A549 (cell line): Measurements from ENCODE around the gene ITGB7. TPM values are rescaled to one million over a fixed set of nuclear protein-coding genes. Genes with fewer than 3 reads are reported as not detected.

Source experiments
- ATAC-seq, 2 experiments: fragments of 200-7000 bp in 1 of 2; fragments of >200 bp in 1 of 2; cut with Nextera tagmentation in 1 of 2; cut with Tn5 transposase in 1 of 2; 3 replicates each; pipeline versions ENCODE4 v1.8.0 to v1.9.1; 2018 to 2020; ENCODE audit warnings: mild to moderate bottlenecking in 1 of 2, moderate library complexity in 1 of 2
- CTCF ChIA-PET: fragments of 300-600 bp; sonication (Branson Sonifier 250); formaldehyde crosslinking; extraction: SDS; loops from one replicate; lab custom pipeline; 2021; ENCODE audit warnings: antibody characterized with exemption, inconsistent platforms; lab: Yijun Ruan, JAX
- POLR2A ChIA-PET: fragments of 350-600 bp; formaldehyde crosslinking; extraction: SDS; loops from one replicate; lab custom pipeline; 2021; ENCODE audit warnings: antibody characterized with exemption, inconsistent platforms; lab: Yijun Ruan, JAX
- DNase-seq, 2 experiments: peaks; one replicate each; pipeline versions ENCODE4 v3.0.0 to v3.0.0-alpha.2; 2011 to 2016; ENCODE audit warnings: low read depth in 1 of 2, low spot score in 1 of 2
- FAIRE-seq: peaks from 2 replicates; lab custom pipeline; 2011; peaks lifted over from hg19 to GRCh38; lab: Jason Lieb, UNC
- H3K27ac ChIP-seq, 2 experiments: fragments of >200 bp; sonication (Bioruptor Twin); formaldehyde crosslinking; 3 replicates each; pipeline ENCODE4 v1.5.1; 2016 to 2017
- H3K4me1 ChIP-seq: fragments of >200 bp; sonication (Bioruptor Twin); formaldehyde crosslinking; 3 replicates; pipeline ENCODE4 v1.6.1; 2016
- H3K4me2 ChIP-seq: fragments of >200 bp; sonication (Bioruptor Twin); formaldehyde crosslinking; 3 replicates; pipeline ENCODE4 v1.6.1; 2016
- H3K4me3 ChIP-seq: fragments of >200 bp; sonication (Bioruptor Twin); formaldehyde crosslinking; 3 replicates; pipeline ENCODE4 v1.5.1; 2016
- H3K9me3 ChIP-seq: fragments of >200 bp; sonication (Bioruptor Twin); formaldehyde crosslinking; 3 replicates; pipeline ENCODE4 v1.6.1; 2016
- ATOH8 ChIP-seq: fragments of 250-450 bp; sonication (Bioruptor Pico); IDR thresholded peaks from 2 replicates; pipeline ENCODE4 v1.5.0; 2020; ENCODE audit warnings: low read depth, mild to moderate bottlenecking, moderate library complexity
- CEBPB ChIP-seq, 2 experiments: fragments of >200 bp in 1 of 2; sonication (Bioruptor Twin) in 1 of 2; formaldehyde crosslinking in 1 of 2; IDR thresholded peaks; 2 replicates each; pipeline ENCODE4 v1.6.1; 2012 to 2016
- EHF ChIP-seq: fragments of 250-450 bp; sonication (Bioruptor Pico); IDR thresholded peaks from 2 replicates; pipeline ENCODE4 v1.5.0; 2020; ENCODE audit warnings: mild to moderate bottlenecking
- FOSL2 ChIP-seq, 2 experiments: fragments of 450-650 bp in 1 of 2; fragments of >200 bp in 1 of 2; sonication (Bioruptor Twin) in 1 of 2; formaldehyde crosslinking; IDR thresholded peaks; 2 replicates each; pipeline versions ENCODE4 v1.5.0 to v1.6.1; 2016 to 2020; ENCODE audit warnings: mild to moderate bottlenecking in 1 of 2, moderate library complexity in 1 of 2
- HMGXB4 ChIP-seq: fragments of 250-450 bp; sonication (Bioruptor Pico); IDR thresholded peaks from 2 replicates; pipeline ENCODE4 v1.5.0; 2021; ENCODE audit warnings: mild to moderate bottlenecking, moderate library complexity, borderline replicate concordance
- HOXB13 ChIP-seq: fragments of 250-450 bp; sonication (Bioruptor Pico); IDR thresholded peaks from 2 replicates; pipeline ENCODE4 v1.5.0; 2020; ENCODE audit warnings: low read depth, mild to moderate bottlenecking, moderate library complexity
- KDM1A ChIP-seq: fragments of 200-600 bp; sonication (generic); IDR thresholded peaks from 2 replicates; pipeline ENCODE4 v1.6.1; 2016; ENCODE audit warnings: low read depth, mild to moderate bottlenecking
- MAX ChIP-seq: IDR thresholded peaks from 2 replicates; pipeline ENCODE4 v1.6.1; 2012
- MAZ ChIP-seq: fragments of 150-350 bp; IDR thresholded peaks from 2 replicates; pipeline ENCODE4 v1.6.1; 2014; ENCODE audit warnings: antibody characterized with exemption, low read depth, low read length, borderline replicate concordance
- POLR2A ChIP-seq: IDR thresholded peaks from 2 replicates; pipeline ENCODE4 v1.6.1; 2012; ENCODE audit warnings: mild to moderate bottlenecking, low read length
- POLR2AphosphoS2 ChIP-seq: conservative IDR thresholded peaks from 2 replicates; pipeline ENCODE4 v1.6.1; 2012; ENCODE audit warnings: low read length, improper control_type of control experiment, inconsistent platforms
- RCOR1 ChIP-seq: fragments of 150-350 bp; IDR thresholded peaks from 2 replicates; pipeline ENCODE4 v1.6.1; 2014; ENCODE audit warnings: antibody characterized with exemption, low read length, low read depth
- ZSCAN20 ChIP-seq: fragments of 250-450 bp; sonication (Bioruptor Pico); IDR thresholded peaks from 2 replicates; pipeline ENCODE4 v1.8.0; 2022; ENCODE audit warnings: mild to moderate bottlenecking, moderate library complexity
- WGBS: methylation state at CpG from one replicate; pipeline ENCODE4 v1.1.6; 2017; ENCODE audit errors: missing lambda C conversion rate; 5-methylcytosine and 5-hydroxymethylcytosine counted together
- polyA plus RNA-seq, 4 experiments: library from polyadenylated mRNA; depleted of rRNA in 3 of 4; stranded (reverse); fragments of >200 nt; fragmentation: RNase III in 1 of 4; extraction: RNeasy Plus Mini Kit Qiagen cat#74134 plus additional on column Dnase treatment in 1 of 4; gene quantifications; 2 replicates in 3 of 4; 3 replicates in 1 of 4; pipeline ENCODE4 v1.2.3, GENCODE V29; 2011 to 2017
- TF ChIP-seq, protein P1 (sequence below): fragments of >200 bp; sonication (Bioruptor Twin); formaldehyde crosslinking; IDR thresholded peaks from 3 replicates; pipeline ENCODE4 v1.5.1; 2016
- TF ChIP-seq, protein P2 (sequence below): fragments of >200 bp; sonication (Bioruptor Twin); formaldehyde crosslinking; IDR thresholded peaks from 3 replicates; pipeline ENCODE4 v1.6.1; 2016
- TF ChIP-seq, protein P3 (sequence below): fragments of 450-650 bp; IDR thresholded peaks from 2 replicates; pipeline ENCODE4 v1.6.1; 2014; ENCODE audit warnings: antibody characterized with exemption

ITGB7 gene
- polyA plus RNA-seq, 2 of the 4 experiments (the other 2 are of a cell fraction), result 0.54 to 0.56 TPM

- TF ChIP-seq, protein P1, sequence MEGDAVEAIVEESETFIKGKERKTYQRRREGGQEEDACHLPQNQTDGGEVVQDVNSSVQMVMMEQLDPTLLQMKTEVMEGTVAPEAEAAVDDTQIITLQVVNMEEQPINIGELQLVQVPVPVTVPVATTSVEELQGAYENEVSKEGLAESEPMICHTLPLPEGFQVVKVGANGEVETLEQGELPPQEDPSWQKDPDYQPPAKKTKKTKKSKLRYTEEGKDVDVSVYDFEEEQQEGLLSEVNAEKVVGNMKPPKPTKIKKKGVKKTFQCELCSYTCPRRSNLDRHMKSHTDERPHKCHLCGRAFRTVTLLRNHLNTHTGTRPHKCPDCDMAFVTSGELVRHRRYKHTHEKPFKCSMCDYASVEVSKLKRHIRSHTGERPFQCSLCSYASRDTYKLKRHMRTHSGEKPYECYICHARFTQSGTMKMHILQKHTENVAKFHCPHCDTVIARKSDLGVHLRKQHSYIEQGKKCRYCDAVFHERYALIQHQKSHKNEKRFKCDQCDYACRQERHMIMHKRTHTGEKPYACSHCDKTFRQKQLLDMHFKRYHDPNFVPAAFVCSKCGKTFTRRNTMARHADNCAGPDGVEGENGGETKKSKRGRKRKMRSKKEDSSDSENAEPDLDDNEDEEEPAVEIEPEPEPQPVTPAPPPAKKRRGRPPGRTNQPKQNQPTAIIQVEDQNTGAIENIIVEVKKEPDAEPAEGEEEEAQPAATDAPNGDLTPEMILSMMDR, result no peak
- TF ChIP-seq HOXB13 (no peak), KDM1A (no peak), ZSCAN20 (CRISPR knock-in tag) (no peak), RCOR1 (no peak), ATOH8 (CRISPR knock-in tag) (no peak), FOSL2 (IDR thresholded peaks at IDR 0.05) (no peak), FOSL2 (CRISPR knock-in tag; IDR thresholded peaks at IDR 0.05) (no peak)
- TF ChIP-seq, protein P2, sequence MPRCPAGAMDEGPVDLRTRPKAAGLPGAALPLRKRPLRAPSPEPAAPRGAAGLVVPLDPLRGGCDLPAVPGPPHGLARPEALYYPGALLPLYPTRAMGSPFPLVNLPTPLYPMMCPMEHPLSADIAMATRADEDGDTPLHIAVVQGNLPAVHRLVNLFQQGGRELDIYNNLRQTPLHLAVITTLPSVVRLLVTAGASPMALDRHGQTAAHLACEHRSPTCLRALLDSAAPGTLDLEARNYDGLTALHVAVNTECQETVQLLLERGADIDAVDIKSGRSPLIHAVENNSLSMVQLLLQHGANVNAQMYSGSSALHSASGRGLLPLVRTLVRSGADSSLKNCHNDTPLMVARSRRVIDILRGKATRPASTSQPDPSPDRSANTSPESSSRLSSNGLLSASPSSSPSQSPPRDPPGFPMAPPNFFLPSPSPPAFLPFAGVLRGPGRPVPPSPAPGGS, result no peak
These were observed 11.7 kb upstream of the ITGB7 start (continued) for GRCh38 chr12:53218551-53219291.

GRCh38 chr12:53217931-53218307 is 10.9 kb upstream of the ITGB7 start:
- 63% methylated on average over 3 of the region's 3 CpGs for WGBS
- FAIRE-seq (no peak), DNase-seq (peak in 1 of 2 experiments; percentile 39), ATAC-seq (no peak)
- H3K4me2 ChIP-seq, result peak overlapping the region; percentile 97
- TF ChIP-seq MAZ, result no peak
- no peak for TF ChIP-seq POLR2AphosphoS2
- ChIA-PET POLR2A (no interaction called here), CTCF (interaction anchor here (0.9 to 33.2 kb wide), 6 partner anchors 34 to 104 kb away, joined by 3 to 1046 read pairs (median 6); partner anchors contain the start of genes AAAS, ESPL1, MYG1 and PFDN5)
- peak overlapping the region; percentile 14 to 98 for H3K27ac ChIP-seq
- H3K4me1 ChIP-seq, result peaks cover 41% of the 10 kb centered on the region
- no peaks in the 10 kb centered on the region for H3K9me3 ChIP-seq
- no peak overlapping the region for H3K4me3 ChIP-seq

DNA sequence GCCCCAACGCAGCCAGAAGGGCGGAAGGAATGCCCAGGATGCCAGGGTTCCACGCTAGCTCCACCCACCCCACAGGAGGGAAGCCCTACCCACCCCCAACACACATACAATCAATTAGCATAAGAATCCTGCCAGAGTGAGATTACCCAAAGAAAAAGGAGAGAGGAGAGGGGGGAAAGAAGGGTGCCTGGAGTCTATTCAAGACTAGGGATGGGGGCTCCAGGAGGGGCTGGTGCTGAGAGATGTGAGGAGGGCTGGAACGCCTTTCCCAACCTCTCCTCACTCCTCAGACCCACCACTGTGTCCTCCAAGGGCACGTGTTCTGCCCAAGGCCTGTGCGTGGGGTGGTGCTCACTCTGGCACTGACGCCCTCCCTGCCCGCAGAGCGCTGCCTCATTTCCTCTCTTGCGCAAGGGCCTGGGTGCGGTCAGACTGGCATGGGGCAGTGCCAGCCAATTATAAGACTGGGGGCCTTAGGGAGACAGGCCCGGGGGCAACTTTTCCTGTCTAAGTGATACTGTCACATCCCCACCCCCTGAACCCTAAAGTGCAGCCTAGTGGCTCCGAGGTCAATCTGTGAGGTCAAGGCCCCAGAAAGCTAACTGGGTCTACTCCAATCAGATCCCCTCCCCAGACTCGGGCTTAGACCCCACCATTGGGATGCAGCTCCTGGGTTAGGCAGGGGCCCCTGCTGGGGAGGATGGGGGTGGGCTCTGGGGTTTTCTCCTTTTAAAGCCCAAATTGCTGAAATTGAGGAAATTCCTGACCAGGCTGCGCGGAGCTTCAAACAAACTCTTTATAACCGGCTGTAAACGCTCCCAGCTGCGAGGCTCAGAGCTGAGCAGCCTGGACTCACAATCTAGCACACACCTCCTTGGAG is 10.2 kb upstream of the ITGB7 start:
- no peaks in the 10 kb centered on the region for H3K9me3 ChIP-seq
- FAIRE-seq (no peak), DNase-seq (peak in 1 of 2 experiments; percentile 52)
- POLR2A ChIA-PET, result interaction anchor here (0.8 kb wide), 1 partner anchor 224 kb away, joined by 3 read pairs; no protein-coding TSS in a partner anchor
- 67% methylated on average over 19 of the region's 19 CpGs for WGBS
- peak overlapping the region; percentile 97 for H3K4me2 ChIP-seq
- CTCF ChIA-PET, result interaction anchor here (0.9 to 33.2 kb wide), 9 partner anchors 17 to 104 kb away, joined by 3 to 1046 read pairs (median 103); partner anchors contain the start of genes AAAS, ESPL1, MYG1 and PFDN5
- TF ChIP-seq POLR2A (no peak), CEBPB (IDR thresholded peaks at IDR 0.05) (peak; percentile 82 to 97), MAX (peak; percentile 67), ATOH8 (CRISPR knock-in tag) (0 out of 2 replicates have a peak, but pooled peaks have one; percentile 24), EHF (CRISPR knock-in tag) (no peak), HMGXB4 (no peak)
- TF ChIP-seq, protein P1, result no peak
- TF ChIP-seq, protein P3, sequence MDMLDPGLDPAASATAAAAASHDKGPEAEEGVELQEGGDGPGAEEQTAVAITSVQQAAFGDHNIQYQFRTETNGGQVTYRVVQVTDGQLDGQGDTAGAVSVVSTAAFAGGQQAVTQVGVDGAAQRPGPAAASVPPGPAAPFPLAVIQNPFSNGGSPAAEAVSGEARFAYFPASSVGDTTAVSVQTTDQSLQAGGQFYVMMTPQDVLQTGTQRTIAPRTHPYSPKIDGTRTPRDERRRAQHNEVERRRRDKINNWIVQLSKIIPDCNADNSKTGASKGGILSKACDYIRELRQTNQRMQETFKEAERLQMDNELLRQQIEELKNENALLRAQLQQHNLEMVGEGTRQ, result peak; percentile 10; the same call in 1 of the 2 replicates
- TF ChIP-seq, all 56 proteins: peak for 4
- Histone ChIP-seq H3K27ac (peak overlapping the region; percentile 14 to 98), H3K4me1 (peaks cover 35% of the 10 kb centered on the region), H3K4me3 (no peak overlapping the region)
- ATAC-seq, result no peak
